ENCODE results near the gene SH3GL2. TPM values are rescaled to one million over a fixed set of nuclear protein-coding genes. Genes with fewer than 3 reads are reported as not detected.

Gene SH3GL2
- total and polyA plus RNA-seq, 2 donors (not counting 1 experiment from before 2014, with no cell fraction given): not detected

- Histone ChIP-seq H4K20me1 (ENCODE audit: control insufficient read depth, insufficient read depth, low read length, poor library complexity, severe bottlenecking) (no peaks in the 10 kb centered on the region), H3K36me3 (replicated peaks in 1 of 2; ENCODE audit: control extremely low read depth in 1 of 2, control insufficient read depth in 1 of 2, extremely low read depth in 1 of 2, insufficient read depth in 2 of 2, low read length in 1 of 2) (no peaks in the 10 kb centered on the region), H3K9me3 (ENCODE audit: control extremely low read depth in 1 of 3, control insufficient read depth in 2 of 3, insufficient read depth in 1 of 3, low read length in 2 of 3) (no peaks in the 10 kb centered on the region), H3K4me1 (ENCODE audit: control insufficient read depth in 2 of 2, insufficient read depth in 2 of 2, low read length in 2 of 2) (no peaks in the 10 kb centered on the region), H3K27me3 (replicated peaks in 1 of 4; ENCODE audit: control extremely low read depth in 1 of 4, control insufficient read depth in 3 of 4, insufficient read depth in 4 of 4, low read length in 3 of 4) (no peaks in the 10 kb centered on the region), H2AFZ (ENCODE audit: insufficient read depth, low read depth, low read length, poor library complexity, severe bottlenecking) (no peak overlapping the region), H3K4me3 (ENCODE audit: control extremely low read depth in 1 of 5, extremely low read depth in 1 of 5, insufficient read depth in 1 of 5, low read depth in 2 of 5, low read length in 4 of 5) (no peak overlapping the region), H3K79me2 (ENCODE audit: control insufficient read depth, insufficient read depth, low read length) (no peaks in the 10 kb centered on the region), H3K9ac (ENCODE audit: low read length) (no peak overlapping the region), H3K4me2 (replicated peaks; ENCODE audit: low read depth, low read length, poor library complexity, severe bottlenecking) (no peak overlapping the region), H3K27ac (ENCODE audit: low read length in 2 of 2) (no peak overlapping the region)
- ATAC-seq (ENCODE audit: low read depth): no peak
- intact Hi-C loops (cut with micrococcal nuclease): no loop called here
- Mint-ChIP-seq H3K4me1 (no peaks in the 10 kb centered on the region), H3K9me3 (ENCODE audit: insufficient read depth) (peaks cover 4% of the 10 kb centered on the region), H3K4me3 (no peak overlapping the region), H3K27ac (no peak overlapping the region), H3K27me3 (no peaks in the 10 kb centered on the region)
- CTCF ChIA-PET: no interaction called here
- POLR2A ChIA-PET: no interaction called here
- DNase-seq: no peak
- TF ChIP-seq, protein P1, sequence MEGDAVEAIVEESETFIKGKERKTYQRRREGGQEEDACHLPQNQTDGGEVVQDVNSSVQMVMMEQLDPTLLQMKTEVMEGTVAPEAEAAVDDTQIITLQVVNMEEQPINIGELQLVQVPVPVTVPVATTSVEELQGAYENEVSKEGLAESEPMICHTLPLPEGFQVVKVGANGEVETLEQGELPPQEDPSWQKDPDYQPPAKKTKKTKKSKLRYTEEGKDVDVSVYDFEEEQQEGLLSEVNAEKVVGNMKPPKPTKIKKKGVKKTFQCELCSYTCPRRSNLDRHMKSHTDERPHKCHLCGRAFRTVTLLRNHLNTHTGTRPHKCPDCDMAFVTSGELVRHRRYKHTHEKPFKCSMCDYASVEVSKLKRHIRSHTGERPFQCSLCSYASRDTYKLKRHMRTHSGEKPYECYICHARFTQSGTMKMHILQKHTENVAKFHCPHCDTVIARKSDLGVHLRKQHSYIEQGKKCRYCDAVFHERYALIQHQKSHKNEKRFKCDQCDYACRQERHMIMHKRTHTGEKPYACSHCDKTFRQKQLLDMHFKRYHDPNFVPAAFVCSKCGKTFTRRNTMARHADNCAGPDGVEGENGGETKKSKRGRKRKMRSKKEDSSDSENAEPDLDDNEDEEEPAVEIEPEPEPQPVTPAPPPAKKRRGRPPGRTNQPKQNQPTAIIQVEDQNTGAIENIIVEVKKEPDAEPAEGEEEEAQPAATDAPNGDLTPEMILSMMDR (IDR thresholded peaks at IDR 0.05): no peak
- TF ChIP-seq EZH2 (IDR thresholded peaks at IDR 0.05; ENCODE audit: borderline replicate concordance, insufficient read depth, low read depth, low read length, poor library complexity, severe bottlenecking): no peak
Observed at GRCh38 chr9:17624571-17624970, 45.7 kb downstream of the SH3GL2 start.

DNA sequence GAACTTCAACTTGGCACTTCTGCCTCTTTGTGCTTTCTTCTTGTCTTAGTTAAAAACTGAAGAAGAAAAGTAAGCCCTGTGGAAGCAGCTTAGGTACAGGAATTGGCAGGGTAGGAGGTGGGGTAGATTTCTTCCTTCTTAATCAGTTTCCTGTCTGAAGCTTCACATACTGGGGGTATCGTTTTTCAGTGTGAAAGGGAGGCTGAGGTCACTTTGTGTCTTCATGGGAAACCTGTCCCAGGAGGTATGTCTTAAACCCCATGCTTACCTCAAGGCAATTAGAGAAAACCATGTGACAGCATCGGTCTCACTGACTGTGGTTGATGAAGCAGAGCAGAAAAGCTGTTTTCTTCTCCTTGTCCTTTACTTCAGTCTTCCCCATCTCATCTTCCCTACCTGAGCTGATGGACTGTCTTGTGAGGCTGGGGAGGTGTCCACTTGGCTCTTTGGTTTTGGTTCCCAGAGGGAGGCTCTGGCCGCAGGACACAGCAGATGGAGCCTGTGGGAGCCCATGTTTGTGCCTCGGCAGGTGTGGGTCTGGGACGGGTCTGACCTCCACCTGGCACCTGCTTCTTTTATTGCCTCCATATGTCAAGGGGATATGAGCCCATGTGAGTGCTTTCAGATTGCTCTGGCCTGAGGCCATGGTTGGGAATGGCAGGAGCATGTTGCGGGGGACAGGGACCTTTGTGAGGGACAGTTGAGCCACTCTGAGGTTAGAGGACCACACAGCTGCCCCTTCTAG is 47.0 kb downstream of the SH3GL2 start:
- H3K27me3 Mint-ChIP-seq: no peaks in the 10 kb centered on the region
- no peak for TF ChIP-seq EZH2 (IDR thresholded peaks at IDR 0.05; ENCODE audit: borderline replicate concordance, insufficient read depth, low read depth, low read length, poor library complexity, severe bottlenecking)
- TF ChIP-seq, protein P1 (IDR thresholded peaks at IDR 0.05): no peak
- CTCF ChIA-PET: no interaction called here

More for the DNA sequence above, 47.0 kb downstream of the SH3GL2 start:
- DNase-seq: no peak
- no peaks in the 10 kb centered on the region for H3K4me1 Mint-ChIP-seq
- H3K4me2 ChIP-seq (replicated peaks; ENCODE audit: low read depth, low read length, poor library complexity, severe bottlenecking): no peak overlapping the region
- no peak for ATAC-seq (ENCODE audit: low read depth)
- no peak overlapping the region for H3K4me3 ChIP-seq (ENCODE audit: control extremely low read depth in 1 of 5, extremely low read depth in 1 of 5, insufficient read depth in 1 of 5, low read depth in 2 of 5, low read length in 4 of 5)
- H3K27ac ChIP-seq (ENCODE audit: low read length in 2 of 2): no peak overlapping the region
- no peaks in the 10 kb centered on the region for H3K4me1 ChIP-seq (ENCODE audit: control insufficient read depth in 2 of 2, insufficient read depth in 2 of 2, low read length in 2 of 2)
- no peak overlapping the region for H2AFZ ChIP-seq (ENCODE audit: insufficient read depth, low read depth, low read length, poor library complexity, severe bottlenecking)
- H3K9ac ChIP-seq (ENCODE audit: low read length): no peak overlapping the region
- 89% methylated on average over 4 of the region's 6 CpGs for WGBS (ENCODE audit: insufficient coverage)
- no peak overlapping the region for H3K4me3 Mint-ChIP-seq
- POLR2A ChIA-PET: no interaction called here
- no peaks in the 10 kb centered on the region for H4K20me1 ChIP-seq (ENCODE audit: control insufficient read depth, insufficient read depth, low read length, poor library complexity, severe bottlenecking)
- H3K9me3 Mint-ChIP-seq (ENCODE audit: insufficient read depth): peaks cover 4% of the 10 kb centered on the region
- no peaks in the 10 kb centered on the region for H3K9me3 ChIP-seq (ENCODE audit: control extremely low read depth in 1 of 3, control insufficient read depth in 2 of 3, insufficient read depth in 1 of 3, low read length in 2 of 3)
- H3K36me3 ChIP-seq (replicated peaks in 1 of 2; ENCODE audit: control extremely low read depth in 1 of 2, control insufficient read depth in 1 of 2, extremely low read depth in 1 of 2, insufficient read depth in 2 of 2, low read length in 1 of 2): no peaks in the 10 kb centered on the region
- H3K27ac Mint-ChIP-seq: no peak overlapping the region
- no peaks in the 10 kb centered on the region for H3K27me3 ChIP-seq (replicated peaks in 1 of 4; ENCODE audit: control extremely low read depth in 1 of 4, control insufficient read depth in 3 of 4, insufficient read depth in 4 of 4, low read length in 3 of 4)
- no peaks in the 10 kb centered on the region for H3K79me2 ChIP-seq (ENCODE audit: control insufficient read depth, insufficient read depth, low read length)
- intact Hi-C loops (cut with micrococcal nuclease): no loop called here
